ENCODE data around the gene GLUD1.
"Not testable (repeated sequence)": the region's sequence is repeated elsewhere in the genome, so short reads cannot be mapped to it uniquely, and the experiment has no call there.

The GLUD1 gene

DNA sequence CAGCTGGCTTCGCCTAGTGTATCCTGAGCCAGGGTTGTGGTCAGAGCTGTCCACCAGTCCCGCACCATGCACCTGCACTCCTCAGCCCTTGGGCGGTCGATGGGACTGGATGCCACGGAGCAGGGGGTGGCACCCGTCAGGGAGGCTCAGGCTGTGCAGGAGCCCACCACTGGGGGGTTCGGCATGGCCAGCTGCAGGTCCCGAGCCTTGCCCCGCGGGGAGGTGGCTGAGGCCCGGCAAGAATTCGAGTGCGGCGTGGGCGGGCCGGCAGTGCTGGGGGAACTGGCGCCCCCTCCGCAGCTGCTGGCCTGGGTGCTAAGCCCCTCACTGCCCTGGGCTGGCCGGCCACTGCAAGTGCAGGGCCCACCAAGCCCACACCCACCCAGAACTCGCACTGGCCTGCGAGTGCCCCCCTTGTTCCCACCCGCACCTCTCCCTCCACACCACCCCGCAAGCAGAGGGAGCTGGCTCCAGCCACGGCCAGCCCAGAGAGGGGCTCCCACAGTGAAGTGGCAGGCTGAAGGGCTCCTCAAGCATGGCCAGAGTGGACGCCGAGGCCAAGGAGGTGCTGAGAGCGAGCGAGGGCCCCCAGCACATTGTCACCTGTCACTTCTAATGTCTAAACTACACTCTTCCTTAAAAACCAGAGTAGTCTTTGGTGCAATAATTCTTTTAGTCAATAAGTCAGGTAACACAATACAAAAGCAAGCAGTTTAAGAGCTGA, 63.6 kb downstream of the GLUD1 start:
- no peak for DNase-seq (ENCODE audit: low spot score)
- TF ChIP-seq CTCF (IDR thresholded peaks at IDR 0.05; ENCODE audit: extremely low read depth, missing control alignments) = no peak

GRCh38 chr10:87030419-87030818, 64.2 kb downstream of the GLUD1 start:
- not testable (repeated sequence) for DNase-seq (ENCODE audit: low spot score)

DNA sequence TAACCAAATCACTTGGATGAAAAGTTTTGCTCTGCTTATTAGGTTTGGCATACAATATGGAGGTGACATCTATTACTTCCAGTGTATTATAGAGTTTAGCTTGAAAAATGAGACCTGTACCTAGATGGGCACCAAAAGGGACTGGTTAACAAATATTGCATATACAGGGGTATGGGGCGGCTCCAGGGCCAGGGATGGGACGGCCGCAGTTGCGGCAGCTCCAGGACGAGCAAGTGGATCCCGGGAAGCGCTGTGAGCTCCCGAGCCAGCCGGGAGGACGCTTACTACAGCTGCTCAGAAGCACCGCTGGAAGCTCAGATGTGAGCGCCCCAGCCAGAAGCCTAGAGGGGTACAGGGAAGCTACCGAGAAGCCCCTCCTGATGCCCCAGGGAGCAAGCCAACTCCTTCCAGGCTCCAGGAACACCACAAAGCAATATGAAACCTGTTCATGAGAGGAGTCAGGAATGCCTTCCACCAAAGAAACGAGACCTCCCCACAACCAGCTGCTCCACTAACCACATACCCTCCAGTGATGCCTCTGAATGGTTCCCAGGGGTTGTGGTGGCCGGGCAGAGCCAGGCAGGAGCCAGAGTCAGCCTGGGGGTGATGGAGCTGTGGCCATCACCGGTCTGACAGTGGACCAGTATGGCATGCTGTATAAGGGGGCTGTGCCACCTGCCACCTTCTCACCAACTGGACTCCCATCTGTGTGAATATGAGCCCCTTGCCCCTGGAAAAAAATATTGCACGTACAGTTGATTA, 67.7 kb downstream of the GLUD1 start:
- DNase-seq (ENCODE audit: low spot score) = not testable (repeated sequence)

DNA sequence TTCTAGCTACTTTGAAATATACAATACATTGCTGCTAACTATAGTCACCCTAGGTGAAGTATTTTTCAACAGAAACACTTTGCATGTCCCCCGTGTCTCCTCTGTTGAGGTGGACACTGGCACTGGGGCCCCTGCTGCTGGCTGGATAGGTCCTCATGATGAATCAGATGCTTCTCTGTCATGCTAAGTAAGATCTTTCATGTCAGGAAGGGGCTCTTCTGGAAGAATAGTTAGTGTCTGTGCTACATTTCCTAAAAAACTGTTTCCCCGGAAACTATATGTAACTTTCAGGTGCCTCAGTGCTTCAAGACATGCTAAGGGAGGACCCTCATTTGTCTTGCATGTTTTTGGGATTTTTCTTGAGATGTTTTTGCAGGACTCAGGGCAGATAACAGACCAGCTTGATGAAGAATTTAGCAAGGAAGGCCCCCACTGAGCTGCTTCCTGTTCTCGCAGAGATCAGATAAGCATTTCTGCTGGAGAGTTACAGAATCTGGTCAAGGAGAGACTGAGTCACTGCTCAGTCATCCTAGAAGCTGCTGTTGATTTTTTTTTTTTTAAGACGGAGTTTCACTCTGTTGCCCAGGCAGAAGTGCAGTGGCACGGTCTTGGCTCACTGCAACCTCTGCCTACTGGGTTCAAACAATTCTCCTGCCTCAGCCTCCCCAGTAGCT, 69.2 kb downstream of the GLUD1 start:
- DNase-seq (ENCODE audit: low spot score) = not testable (repeated sequence)

DNA sequence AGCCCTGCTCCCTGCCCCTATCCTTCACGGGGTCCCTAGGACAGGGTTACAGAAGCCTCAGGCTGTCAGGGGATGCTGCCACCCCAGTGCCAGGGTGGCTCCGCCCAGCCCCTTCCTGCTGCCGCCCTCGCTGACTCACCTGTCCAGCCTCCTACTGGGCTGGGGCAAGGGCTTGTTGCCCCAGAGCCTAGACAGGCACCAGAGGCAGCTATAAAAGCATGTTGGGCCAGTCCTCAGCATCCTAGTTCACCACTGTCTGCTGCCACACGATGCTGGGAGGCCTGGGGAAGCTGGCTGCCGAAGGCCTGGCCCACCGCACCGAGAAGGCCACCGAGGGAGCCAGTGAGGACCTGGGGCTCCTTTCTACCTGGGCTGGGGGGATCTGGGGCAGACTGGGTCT, 74.6 kb downstream of the GLUD1 start, which contains the start of gene FAM25A:
Gene FAM25A, plus strand, starts transcription at position 239 of the 400 bp plus-strand sequence. Its CDS starts 31 bp downstream, at position 270.
- not testable (repeated sequence) for DNase-seq (ENCODE audit: low spot score)

DNA sequence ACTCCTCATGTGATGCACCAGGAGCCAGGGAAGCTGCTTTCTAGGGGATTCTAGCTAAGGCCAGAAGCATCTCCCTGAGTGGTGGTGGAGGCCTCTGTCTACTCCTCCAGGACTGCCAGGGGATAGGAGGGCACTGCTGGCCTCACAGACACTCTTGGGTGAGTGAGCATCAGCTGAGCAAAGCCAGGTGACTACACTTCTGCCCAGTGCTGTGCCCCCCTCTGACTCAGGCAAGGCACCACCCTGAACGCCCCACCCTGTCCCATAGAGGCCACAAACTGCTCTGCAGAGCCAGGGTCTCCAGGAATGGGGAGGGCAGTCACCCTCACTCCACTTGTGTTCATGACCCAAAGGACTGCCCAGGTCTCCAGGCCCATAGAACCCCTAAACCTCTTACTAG, 75.1 kb downstream of the GLUD1 start:
- DNase-seq (ENCODE audit: low spot score) = not testable (repeated sequence)

GRCh38 chr10:87019066-87019465, 75.6 kb downstream of the GLUD1 start:
- DNase-seq (ENCODE audit: low spot score) = not testable (repeated sequence)

DNA sequence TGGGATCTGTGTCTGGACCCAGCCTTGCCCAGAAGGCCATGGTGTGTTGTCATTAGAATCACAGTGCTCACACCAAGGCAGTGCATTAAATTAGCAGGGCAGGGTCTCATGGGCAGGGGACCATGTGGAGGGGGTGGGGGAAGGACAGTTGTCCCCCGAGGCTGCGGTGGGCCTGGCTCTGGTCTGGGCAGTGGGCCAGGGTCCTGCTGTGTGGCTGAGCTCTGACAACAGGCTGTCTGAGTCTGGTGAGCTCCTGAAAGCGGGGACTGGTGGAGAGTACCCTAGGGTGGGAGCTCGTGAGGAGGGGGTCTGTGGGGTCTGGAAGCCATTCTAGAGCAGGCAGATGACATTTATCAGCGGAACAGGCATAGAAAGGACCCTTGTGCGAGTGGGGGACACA, 76.5 kb downstream of the GLUD1 start:
- not testable (repeated sequence) for DNase-seq (ENCODE audit: low spot score)

DNA sequence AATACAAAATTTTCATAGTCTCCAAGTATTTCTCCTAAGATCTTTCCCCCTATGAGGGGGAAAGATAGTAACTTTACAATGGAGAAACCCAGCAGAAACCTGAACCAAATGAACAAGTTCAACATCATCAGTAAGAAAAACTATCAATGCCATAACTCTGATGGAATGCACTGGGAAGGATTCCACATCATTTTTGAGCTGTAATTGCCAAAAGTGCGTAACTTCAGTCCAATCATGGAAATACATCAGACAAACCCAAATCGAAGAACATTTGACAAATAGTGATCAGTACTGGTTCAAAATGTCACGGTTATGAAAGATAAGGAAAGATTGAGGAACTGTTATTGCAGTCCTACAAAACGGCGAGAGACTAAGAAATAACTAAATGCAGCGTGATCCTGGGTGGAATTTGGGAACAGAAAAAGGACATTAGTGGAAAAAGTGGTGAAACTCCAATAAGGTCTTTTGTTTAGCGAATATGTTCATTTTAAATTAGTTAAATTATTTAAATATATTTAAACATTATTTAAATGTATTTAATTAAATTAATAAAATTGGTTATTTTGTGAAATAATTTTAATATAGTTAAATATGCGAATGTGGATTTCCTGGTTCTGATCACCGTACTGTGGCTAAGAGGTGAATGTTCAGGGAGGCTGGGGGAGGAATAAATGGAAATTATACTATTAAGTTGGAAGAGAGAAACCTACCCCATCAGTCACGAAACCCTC, 79.5 kb downstream of the GLUD1 start:
- DNase-seq (ENCODE audit: low spot score) = not testable (repeated sequence)

- DNase-seq (ENCODE audit: low spot score) = not testable (repeated sequence)
Observed at GRCh38 chr10:87013528-87013927, 81.1 kb downstream of the GLUD1 start.

DNA sequence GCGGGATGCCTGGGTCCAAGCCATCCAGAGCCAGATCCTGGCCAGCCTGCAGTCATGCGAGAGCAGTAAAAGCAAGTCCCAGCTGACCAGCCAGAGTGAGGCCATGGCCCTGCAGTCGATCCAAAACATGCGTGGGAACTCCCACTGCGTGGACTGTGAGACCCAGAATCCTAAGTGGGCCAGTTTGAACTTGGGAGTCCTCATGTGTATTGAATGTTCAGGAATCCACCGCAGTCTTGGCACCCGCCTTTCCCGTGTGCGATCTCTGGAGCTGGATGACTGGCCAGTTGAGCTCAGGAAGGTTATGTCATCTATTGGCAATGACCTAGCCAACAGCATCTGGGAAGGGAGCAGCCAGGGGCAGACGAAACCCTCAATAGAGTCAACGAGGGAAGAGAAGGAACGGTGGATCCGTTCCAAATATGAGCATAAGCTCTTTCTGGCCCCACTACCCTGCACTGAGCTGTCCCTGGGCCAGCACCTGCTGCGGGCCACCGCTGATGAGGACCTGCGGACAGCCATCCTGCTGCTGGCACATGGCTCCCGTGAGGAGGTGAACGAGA, 85.4 kb downstream of the GLUD1 start:
- DNase-seq (ENCODE audit: low spot score) = not testable (repeated sequence)

GRCh38 chr10:87008303-87008702, 86.3 kb downstream of the GLUD1 start:
- DNase-seq (ENCODE audit: low spot score) = not testable (repeated sequence)

- DNase-seq (ENCODE audit: low spot score) = not testable (repeated sequence)
Observed at GRCh38 chr10:87007674-87008073, 87.0 kb downstream of the GLUD1 start.

GRCh38 chr10:87007124-87007523, 87.5 kb downstream of the GLUD1 start:
- not testable (repeated sequence) for DNase-seq (ENCODE audit: low spot score)

Data from GM20000 (cell line).